ENCODE measurements around the gene CYTH3. TPM values are rescaled to one million over a fixed set of nuclear protein-coding genes. Genes with fewer than 3 reads are reported as not detected.

Gene CYTH3
- total and polyA plus RNA-seq, 2 of the 4 experiments (the other 2 are of a cell fraction), result 14.2 to 34.8 TPM

- POLR2A ChIA-PET (ENCODE audit: unreplicated experiment), result no interaction called here
- TF ChIP-seq RCOR1 (IDR thresholded peaks at IDR 0.05; ENCODE audit: insufficient replicate concordance, low read length), result no peak
- no peak for TF ChIP-seq BHLHE40 (IDR thresholded peaks at IDR 0.05; ENCODE audit: low read depth, low read length)
- no peak for TF ChIP-seq RAD21 (IDR thresholded peaks at IDR 0.05; ENCODE audit: low read length)
- no peak for TF ChIP-seq MXI1 (IDR thresholded peaks at IDR 0.05; ENCODE audit: borderline replicate concordance, low read depth, low read length)
- no peak for TF ChIP-seq CHD1 (IDR thresholded peaks at IDR 0.05; ENCODE audit: low read depth, low read length)
- TF ChIP-seq NFE2L2 (IDR thresholded peaks at IDR 0.05; ENCODE audit: low read depth, low read length), result no peak
- TF ChIP-seq CTCF (conservative IDR thresholded peaks at IDR 0.05; ENCODE audit: low read depth, low read length), result no peak
- TF ChIP-seq FOS (IDR thresholded peaks at IDR 0.05; ENCODE audit: low read depth, low read length), result no peak
- Histone ChIP-seq H3K14ac (replicated peaks; ENCODE audit: low read depth, low read length) (no peak overlapping the region), H3K27ac (ENCODE audit: insufficient read depth, low read length) (no peak overlapping the region), H4K5ac (ENCODE audit: low read depth, low read length) (no peak overlapping the region), H3K36me3 (ENCODE audit: control insufficient read depth, insufficient read depth, low read length) (peaks cover 24% of the 10 kb centered on the region), H3K9me1 (ENCODE audit: insufficient read depth, low read length) (no peaks in the 10 kb centered on the region), H3K56ac (ENCODE audit: extremely low read depth, insufficient read depth, low read length) (no peak overlapping the region), H2AK5ac (ENCODE audit: low read depth, low read length) (no peak overlapping the region), H2AK9ac (replicated peaks; ENCODE audit: low read depth, low read length, poor library complexity) (no peak overlapping the region), H3K4me2 (ENCODE audit: low read depth, low read length) (no peak overlapping the region), H3K4me3 (ENCODE audit: insufficient read depth, low read depth, low read length) (no peak overlapping the region), H4K8ac (ENCODE audit: low read depth in 2 of 2, low read length in 2 of 2) (no peak overlapping the region), H3K79me1 (ENCODE audit: low read depth in 1 of 2, low read length in 2 of 2) (peaks cover 11 to 22% of the 10 kb centered on the region in 2 experiments), H4K91ac (ENCODE audit: insufficient read depth, low read depth, low read length) (no peak overlapping the region), H2AFZ (replicated peaks; ENCODE audit: low read length, poor library complexity) (no peak overlapping the region), H3K23ac (ENCODE audit: low read depth, low read length) (no peak overlapping the region), H2BK20ac (ENCODE audit: low read depth, low read length) (no peak overlapping the region), H2BK120ac (ENCODE audit: low read depth, low read length) (no peak overlapping the region), H3K9me3 (ENCODE audit: control insufficient read depth, insufficient read depth, low read length) (no peaks in the 10 kb centered on the region), H2BK15ac (ENCODE audit: low read depth, low read length) (no peak overlapping the region), H3K4me1 (ENCODE audit: control insufficient read depth, insufficient read depth, low read length) (no peaks in the 10 kb centered on the region), H3K27me3 (ENCODE audit: control insufficient read depth, insufficient read depth, low read length) (no peaks in the 10 kb centered on the region), H4K20me1 (ENCODE audit: insufficient read depth, low read length) (peaks cover 6% of the 10 kb centered on the region; the same call in 1 of the 2 replicates), H3K9ac (ENCODE audit: low read depth, low read length) (no peak overlapping the region), H3K18ac (ENCODE audit: low read depth, low read length) (no peak overlapping the region), H2BK5ac (ENCODE audit: low read depth, low read length, poor library complexity, severe bottlenecking) (no peak overlapping the region), H3K4ac (ENCODE audit: low read depth, low read length) (no peak overlapping the region)
- in situ Hi-C loops (cut with MboI; ENCODE audit: low sequenced_read_pairs) (no loop called here), dilution Hi-C loops (cut with HindIII; ENCODE audit: low sequenced_read_pairs, unreplicated experiment) (no loop called here), intact Hi-C loops (cut with micrococcal nuclease) (no loop called here)
- CTCF ChIA-PET, result no interaction called here
- no CpG with 5 or more reads among the region's 2 CpGs for WGBS, 2 experiments (ENCODE audit: extremely low coverage in 2 of 2, insufficient read length in 1 of 2)
- DNase-seq, result no peak
- no peak for ATAC-seq (ENCODE audit: low read depth)
- BruUV-seq (replicated peaks), result no TSS peak
Measured at GRCh38 chr7:6136475-6136874, 135.9 kb downstream of the CYTH3 start.
